OCI-LY1 (cell line): Measurements from ENCODE around the gene BTRC.
"Not testable (repeated sequence)": the region's sequence is repeated elsewhere in the genome, so short reads cannot be mapped to it uniquely, and the experiment has no call there.

ENCODE experiments used
- H2AFZ ChIP-seq: fragments of 200-600 bp; sonication (generic), shearing (Covaris generic); 2 replicates; pipeline ENCODE4 v1.6.0; 2014; ENCODE audit warnings: antibody characterized with exemption, mild to moderate bottlenecking, low read length
- H3F3A ChIP-seq: fragments of 200-600 bp; sonication (generic), shearing (Covaris generic); 2 replicates; pipeline ENCODE4 v1.6.0; 2014; ENCODE audit warnings: mild to moderate bottlenecking, antibody characterized with exemption, low read length, moderate library complexity; ENCODE audit not compliant: insufficient read depth
- H3K27ac ChIP-seq: fragments of 200-600 bp; sonication (generic); 2 replicates; pipeline ENCODE4 v1.5.1; 2014; ENCODE audit warnings: low read length, mixed run types, mild to moderate bottlenecking, low read depth; ENCODE audit not compliant: poor library complexity, severe bottlenecking
- H3K27me3 ChIP-seq: fragments of 200-600 bp; sonication (generic); 2 replicates; pipeline ENCODE4 v1.6.0; 2014; ENCODE audit warnings: antibody characterized with exemption, mild to moderate bottlenecking, low read length, moderate library complexity; ENCODE audit not compliant: insufficient read depth
- H3K36me3 ChIP-seq: fragments of 200-600 bp; sonication (generic); 2 replicates; pipeline ENCODE4 v1.6.1; 2014; ENCODE audit warnings: mild to moderate bottlenecking, antibody characterized with exemption, low read length, moderate library complexity, mixed read lengths; ENCODE audit not compliant: insufficient read depth
- H3K4me1 ChIP-seq: fragments of 200-600 bp; sonication (generic); 2 replicates; pipeline ENCODE4 v1.5.1; 2014; ENCODE audit warnings: mild to moderate bottlenecking, low read length, moderate library complexity; ENCODE audit not compliant: insufficient read depth, severe bottlenecking
- H3K4me2 ChIP-seq: fragments of 200-600 bp; sonication (generic), shearing (Covaris generic); 2 replicates; pipeline ENCODE4 v1.6.1; 2014; ENCODE audit warnings: low read length
- H3K4me3 ChIP-seq: fragments of 200-600 bp; sonication (generic); 2 replicates; pipeline ENCODE4 v1.5.1; 2014; ENCODE audit warnings: low read length, low read depth, mild to moderate bottlenecking, mixed read lengths; ENCODE audit not compliant: poor library complexity, severe bottlenecking
- H3K79me2 ChIP-seq: fragments of 200-600 bp; shearing (Covaris generic); 2 replicates; pipeline ENCODE4 v1.6.1; 2016; ENCODE audit warnings: mixed run types, low read length, mixed read lengths; ENCODE audit not compliant: insufficient read depth
- H3K9ac ChIP-seq: fragments of 200-600 bp; sonication (generic), shearing (Covaris generic); 2 replicates; pipeline ENCODE4 v1.6.1; 2014; ENCODE audit warnings: mild to moderate bottlenecking, low read length, mixed read lengths
- H3K9me2 ChIP-seq: fragments of 200-600 bp; sonication (generic), shearing (Covaris generic); 2 replicates; pipeline ENCODE4 v1.6.1; 2014; ENCODE audit warnings: low read depth, mild to moderate bottlenecking, low read length, mixed read lengths
- H3K9me3 ChIP-seq: fragments of 200-600 bp; shearing (Covaris generic); 2 replicates; pipeline ENCODE4 v1.6.1; 2014; ENCODE audit warnings: low read length, mixed read lengths
- H4K20me1 ChIP-seq: fragments of 200-600 bp; sonication (generic), shearing (Covaris generic); 2 replicates; pipeline ENCODE4 v1.6.0; 2016; ENCODE audit warnings: mild to moderate bottlenecking, low read length; ENCODE audit not compliant: insufficient read depth
- EZH2 ChIP-seq: fragments of 200-600 bp; sonication (generic), shearing (Covaris generic); IDR thresholded peaks from 2 replicates; pipeline ENCODE4 v1.8.0; 2017; ENCODE audit warnings: borderline replicate concordance, mixed run types, mild to moderate bottlenecking, antibody characterized with exemption, low read length, moderate library complexity, mixed read lengths
- TF ChIP-seq, protein P1 (sequence below): fragments of 200-600 bp; sonication (generic), shearing (Covaris generic); IDR thresholded peaks from 2 replicates; pipeline ENCODE4 v1.5.1; 2017; ENCODE audit warnings: mild to moderate bottlenecking, antibody characterized with exemption, low read length, moderate library complexity, mixed read lengths

The BTRC gene

DNA sequence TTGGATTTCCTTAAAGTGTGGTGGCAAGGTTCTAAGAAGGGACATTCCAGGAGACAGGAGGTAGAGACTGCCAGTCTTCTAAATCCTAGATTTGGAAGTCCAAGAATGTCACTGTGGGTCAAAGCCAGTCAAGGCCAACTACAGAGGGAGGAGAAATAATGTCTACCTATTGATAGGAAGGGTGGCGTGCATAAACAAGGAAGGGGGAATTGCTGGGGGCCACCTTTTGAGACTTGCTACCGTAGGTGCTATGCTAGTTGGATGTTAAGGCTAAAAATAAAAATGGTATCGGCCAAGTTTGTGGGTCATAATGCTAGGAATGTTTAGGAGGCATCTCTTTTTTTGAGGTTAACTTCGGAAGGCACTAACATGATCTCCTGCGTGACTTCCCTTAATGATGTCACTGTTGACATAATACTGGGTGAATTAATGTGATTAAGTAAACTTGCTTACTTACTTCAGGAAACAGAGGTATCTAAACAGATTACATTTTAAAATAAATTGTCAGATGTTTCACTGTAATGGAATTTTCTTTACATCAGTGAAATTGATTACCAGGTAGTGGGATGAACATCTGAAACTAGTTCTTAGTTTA is 4.8 kb downstream of the BTRC start:
- no peak overlapping the region for H3K27ac ChIP-seq
- H3K27me3 ChIP-seq = no peaks in the 10 kb centered on the region
- H3K79me2 ChIP-seq = no peaks in the 10 kb centered on the region
- H3K4me1 ChIP-seq = peaks cover 9% of the 10 kb centered on the region
- no peaks in the 10 kb centered on the region for H3F3A ChIP-seq
- H3K4me3 ChIP-seq = no peak overlapping the region
- TF ChIP-seq EZH2 = no peak
- TF ChIP-seq, protein P1, sequence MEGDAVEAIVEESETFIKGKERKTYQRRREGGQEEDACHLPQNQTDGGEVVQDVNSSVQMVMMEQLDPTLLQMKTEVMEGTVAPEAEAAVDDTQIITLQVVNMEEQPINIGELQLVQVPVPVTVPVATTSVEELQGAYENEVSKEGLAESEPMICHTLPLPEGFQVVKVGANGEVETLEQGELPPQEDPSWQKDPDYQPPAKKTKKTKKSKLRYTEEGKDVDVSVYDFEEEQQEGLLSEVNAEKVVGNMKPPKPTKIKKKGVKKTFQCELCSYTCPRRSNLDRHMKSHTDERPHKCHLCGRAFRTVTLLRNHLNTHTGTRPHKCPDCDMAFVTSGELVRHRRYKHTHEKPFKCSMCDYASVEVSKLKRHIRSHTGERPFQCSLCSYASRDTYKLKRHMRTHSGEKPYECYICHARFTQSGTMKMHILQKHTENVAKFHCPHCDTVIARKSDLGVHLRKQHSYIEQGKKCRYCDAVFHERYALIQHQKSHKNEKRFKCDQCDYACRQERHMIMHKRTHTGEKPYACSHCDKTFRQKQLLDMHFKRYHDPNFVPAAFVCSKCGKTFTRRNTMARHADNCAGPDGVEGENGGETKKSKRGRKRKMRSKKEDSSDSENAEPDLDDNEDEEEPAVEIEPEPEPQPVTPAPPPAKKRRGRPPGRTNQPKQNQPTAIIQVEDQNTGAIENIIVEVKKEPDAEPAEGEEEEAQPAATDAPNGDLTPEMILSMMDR = no peak
- H4K20me1 ChIP-seq = no peaks in the 10 kb centered on the region
- H3K9me2 ChIP-seq = no peaks in the 10 kb centered on the region
- no peak overlapping the region for H3K9ac ChIP-seq
- no peaks in the 10 kb centered on the region for H3K9me3 ChIP-seq
- H3K4me2 ChIP-seq = no peak overlapping the region
- no peaks in the 10 kb centered on the region for H3K36me3 ChIP-seq
- H2AFZ ChIP-seq = no peak overlapping the region

DNA sequence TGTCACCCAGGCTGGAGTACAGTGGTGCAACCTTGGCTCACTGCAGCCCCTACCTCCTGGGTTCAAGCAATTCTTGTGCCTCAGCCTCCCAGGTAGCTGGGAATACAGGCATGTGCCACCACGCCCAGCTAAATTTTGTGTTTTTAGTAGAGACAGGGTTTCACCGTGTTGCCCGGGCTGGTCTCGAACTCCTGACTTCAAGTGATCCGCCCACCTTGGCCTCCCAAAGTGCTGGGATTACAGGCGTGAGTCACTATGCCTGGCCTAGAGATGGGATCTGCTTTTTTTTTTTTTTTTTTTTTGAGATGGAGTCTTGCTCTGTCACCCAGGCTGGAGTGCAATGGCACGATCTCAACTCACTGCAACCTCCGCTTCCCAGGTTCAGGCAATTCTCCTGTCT is 6.1 kb downstream of the BTRC start:
- H3K9me2 ChIP-seq, H3K9ac ChIP-seq, H3K79me2 ChIP-seq, H4K20me1 ChIP-seq, H3K4me2 ChIP-seq, H3K27ac ChIP-seq, H3K27me3 ChIP-seq, H3K36me3 ChIP-seq, H3F3A ChIP-seq, H3K4me3 ChIP-seq, H3K4me1 ChIP-seq, H2AFZ ChIP-seq, H3K9me3 ChIP-seq: not testable (repeated sequence)

DNA sequence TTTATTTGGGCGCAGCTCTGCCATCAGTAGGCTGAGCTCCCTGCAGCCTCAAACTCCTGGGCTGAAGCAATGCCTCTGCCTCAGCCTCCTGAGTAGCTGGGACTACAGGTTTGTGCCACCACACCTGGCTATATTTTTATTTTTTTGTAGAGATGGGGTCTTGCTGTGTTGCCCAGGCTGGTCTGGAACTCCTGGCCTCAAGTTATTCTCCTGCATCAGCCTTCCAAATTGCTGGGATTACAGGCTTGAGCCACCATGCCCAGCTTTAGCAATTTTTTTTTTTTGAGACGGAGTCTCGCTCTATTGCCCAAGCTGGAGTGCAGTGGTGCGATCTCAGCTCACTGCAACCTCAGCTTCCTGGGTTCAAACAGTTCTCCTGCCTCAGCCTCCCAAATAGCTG is 6.9 kb downstream of the BTRC start:
- H4K20me1 ChIP-seq, H3K4me2 ChIP-seq, H3K9me2 ChIP-seq, H3K79me2 ChIP-seq, H3K9me3 ChIP-seq, H3K4me1 ChIP-seq, H3K36me3 ChIP-seq, H3K4me3 ChIP-seq, H3K27ac ChIP-seq, H3F3A ChIP-seq, H3K9ac ChIP-seq, H2AFZ ChIP-seq, H3K27me3 ChIP-seq: not testable (repeated sequence)

DNA sequence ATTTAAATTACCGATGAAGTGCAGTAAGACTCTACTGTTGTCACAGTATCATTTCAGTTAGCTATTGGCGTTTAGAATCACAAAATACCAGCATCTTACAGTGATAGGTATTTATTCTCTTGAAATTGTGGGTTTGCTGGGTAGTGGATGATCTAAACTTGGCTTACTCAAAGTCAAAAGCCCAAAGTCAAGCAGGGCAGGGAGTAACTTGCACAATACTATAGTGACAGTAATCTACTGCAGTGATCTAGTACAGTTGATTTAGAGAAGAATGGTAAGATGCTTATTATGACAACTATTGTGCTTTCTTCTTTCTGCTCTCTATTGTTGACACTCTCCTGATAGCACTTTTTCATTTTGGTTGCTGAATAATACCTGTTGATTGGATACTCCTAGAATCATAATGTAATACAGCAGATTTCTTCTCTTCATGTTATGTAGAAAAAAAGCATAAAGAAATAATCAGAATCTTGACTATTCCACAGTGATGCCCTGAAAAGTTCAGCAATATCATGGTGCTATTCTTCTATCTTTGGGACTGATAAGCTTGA is 10.0 kb downstream of the BTRC start:
- Histone ChIP-seq H3K9ac (no peak overlapping the region), H2AFZ (no peak overlapping the region), H3K27me3 (no peaks in the 10 kb centered on the region), H3K79me2 (no peaks in the 10 kb centered on the region), H4K20me1 (no peaks in the 10 kb centered on the region), H3K9me2 (no peaks in the 10 kb centered on the region), H3K9me3 (no peaks in the 10 kb centered on the region), H3F3A (no peaks in the 10 kb centered on the region), H3K36me3 (no peaks in the 10 kb centered on the region), H3K4me2 (no peak overlapping the region), H3K4me1 (no peaks in the 10 kb centered on the region), H3K27ac (no peak overlapping the region), H3K4me3 (no peak overlapping the region)
- TF ChIP-seq, protein P1 = no peak
- TF ChIP-seq EZH2 = no peak
